GM12892 (cell line): ENCODE results near the gene POSTN.
"Not testable (repeated sequence)": the region's sequence is repeated elsewhere in the genome, so short reads cannot be mapped to it uniquely, and the experiment has no call there.

Source experiments
- DNase-seq: peaks from one replicate; pipeline ENCODE4 v3.0.0; 2011; ENCODE audit not compliant: insufficient read length
- FAIRE-seq: peaks from 2 replicates; lab custom pipeline; 2011; peaks lifted over from hg19 to GRCh38; lab: Jason Lieb, UNC
- POLR2A ChIP-seq: IDR thresholded peaks from 2 replicates; pipeline ENCODE4 v1.6.1; 2011; ENCODE audit warnings: low read depth, low read length, control low read depth
- POLR2AphosphoS5 ChIP-seq: IDR thresholded peaks from 2 replicates; pipeline ENCODE4 v1.6.1; 2011; ENCODE audit warnings: low read depth, low read length, control low read depth
- TAF1 ChIP-seq: IDR thresholded peaks from 2 replicates; pipeline ENCODE4 v1.6.1; 2011; ENCODE audit warnings: low read depth, mild to moderate bottlenecking, control low read depth, low read length, borderline replicate concordance

POSTN gene

GRCh38 chr13:37587236-37587635 lies 11.3 kb downstream of the POSTN start:
- DNase-seq = no peak
- no peak for TF ChIP-seq POLR2A
- no peak for TF ChIP-seq TAF1
- no peak for TF ChIP-seq POLR2AphosphoS5
- FAIRE-seq = no peak

- DNase-seq = no peak
- TF ChIP-seq POLR2AphosphoS5 (no peak), POLR2A (no peak), TAF1 (no peak)
Observed at GRCh38 chr13:37586164-37586563, 12.4 kb downstream of the POSTN start.

GRCh38 chr13:37585541-37585940 lies 13.0 kb downstream of the POSTN start:
- FAIRE-seq (no peak), DNase-seq (no peak)
- TF ChIP-seq TAF1 = no peak
- TF ChIP-seq POLR2AphosphoS5 = no peak
- TF ChIP-seq POLR2A = no peak

More at GRCh38 chr13:37586164-37586563, 12.4 kb downstream of the POSTN start:
- no peak for FAIRE-seq

GRCh38 chr13:37576601-37577000 lies 22.0 kb downstream of the POSTN start:
- TF ChIP-seq POLR2AphosphoS5 (no peak), POLR2A (no peak), TAF1 (no peak)
- FAIRE-seq (no peak), DNase-seq (no peak)

- FAIRE-seq = no peak
- no peak for DNase-seq
- no peak for TF ChIP-seq POLR2A
- TF ChIP-seq TAF1 = no peak
- TF ChIP-seq POLR2AphosphoS5 = no peak
Observed at GRCh38 chr13:37565425-37565824, 33.1 kb downstream of the POSTN start.

- DNase-seq (no peak), FAIRE-seq (no peak)
- TF ChIP-seq POLR2A (no peak), POLR2AphosphoS5 (no peak), TAF1 (no peak)
Observed at GRCh38 chr13:37561031-37561430, 37.5 kb downstream of the POSTN start.

- DNase-seq (no peak), FAIRE-seq (no peak)
- TF ChIP-seq POLR2A (no peak), POLR2AphosphoS5 (no peak), TAF1 (no peak)
Observed at GRCh38 chr13:37560526-37560925, 38.0 kb downstream of the POSTN start.

- FAIRE-seq, DNase-seq: not testable (repeated sequence)
Observed at GRCh38 chr13:37558766-37559165, 39.8 kb downstream of the POSTN start.

- FAIRE-seq (no peak), DNase-seq (no peak)
- TF ChIP-seq POLR2A = no peak
- TF ChIP-seq TAF1 = no peak
- TF ChIP-seq POLR2AphosphoS5 = no peak
Observed at GRCh38 chr13:37546087-37546486, 52.5 kb downstream of the POSTN start.

GRCh38 chr13:37544995-37545394 lies 53.6 kb downstream of the POSTN start:
- TF ChIP-seq TAF1 = no peak
- TF ChIP-seq POLR2A = no peak
- no peak for TF ChIP-seq POLR2AphosphoS5
- no peak for DNase-seq
- FAIRE-seq = no peak

GRCh38 chr13:37539976-37540605 lies 58.5 kb downstream of the POSTN start:
- DNase-seq (no peak), FAIRE-seq (no peak)
- no peak for TF ChIP-seq TAF1
- no peak for TF ChIP-seq POLR2AphosphoS5
- no peak for TF ChIP-seq POLR2A

GRCh38 chr13:37539170-37539569 lies 59.4 kb downstream of the POSTN start:
- DNase-seq (no peak), FAIRE-seq (no peak)
- no peak for TF ChIP-seq POLR2AphosphoS5
- no peak for TF ChIP-seq POLR2A
- no peak for TF ChIP-seq TAF1

GRCh38 chr13:37535501-37535900 lies 63.1 kb downstream of the POSTN start:
- TF ChIP-seq POLR2A = no peak
- DNase-seq (no peak), FAIRE-seq (no peak)

- DNase-seq = no peak
- no peak for FAIRE-seq
- TF ChIP-seq POLR2A (no peak), TAF1 (no peak), POLR2AphosphoS5 (no peak)
Observed at GRCh38 chr13:37534676-37535075, 63.9 kb downstream of the POSTN start.
